ENCODE data around the gene POU2F2.

POU2F2 gene

GRCh38 chr19:42071247-42071646 lies 61.0 kb downstream of the POU2F2 start:
- no peak overlapping the region for H3K4me3 ChIP-seq (ENCODE audit: control insufficient read depth, low read depth, low read length)

GRCh38 chr19:42069619-42070351 lies 62.5 kb downstream of the POU2F2 start, which contains the start of gene GRIK5:
TSS of gene GRIK5 (minus strand) at chr19:42070206. CDS start at chr19:42065770, 4,436 bp downstream.
- DNase-seq (ENCODE audit: low read depth) = no peak
- no peak for TF ChIP-seq CTCF (conservative IDR thresholded peaks at IDR 0.05; ENCODE audit: control insufficient read depth, insufficient read depth, low read depth, low read length)
- H3K4me3 ChIP-seq (ENCODE audit: control insufficient read depth, low read depth, low read length) = no peak within 1 kb of the TSS

More at GRCh38 chr19:42071247-42071646, 61.0 kb downstream of the POU2F2 start:
- DNase-seq (ENCODE audit: low read depth) = no peak
- TF ChIP-seq CTCF (conservative IDR thresholded peaks at IDR 0.05; ENCODE audit: control insufficient read depth, insufficient read depth, low read depth, low read length) = no peak

GRCh38 chr19:42068756-42069571 lies 63.3 kb downstream of the POU2F2 start:
- H3K4me3 ChIP-seq (ENCODE audit: control insufficient read depth, low read depth, low read length) = no peak overlapping the region
- no peak for DNase-seq (ENCODE audit: low read depth)
- TF ChIP-seq CTCF (conservative IDR thresholded peaks at IDR 0.05; ENCODE audit: control insufficient read depth, insufficient read depth, low read depth, low read length) = no peak

GRCh38 chr19:42068361-42068755 lies 63.9 kb downstream of the POU2F2 start:
- no peak for DNase-seq (ENCODE audit: low read depth)
- H3K4me3 ChIP-seq (ENCODE audit: control insufficient read depth, low read depth, low read length) = no peak overlapping the region
- TF ChIP-seq CTCF (conservative IDR thresholded peaks at IDR 0.05; ENCODE audit: control insufficient read depth, insufficient read depth, low read depth, low read length) = no peak

GRCh38 chr19:42067315-42067888 lies 64.8 kb downstream of the POU2F2 start:
- TF ChIP-seq CTCF (conservative IDR thresholded peaks at IDR 0.05; ENCODE audit: control insufficient read depth, insufficient read depth, low read depth, low read length) = no peak
- DNase-seq (ENCODE audit: low read depth) = no peak
- no peak overlapping the region for H3K4me3 ChIP-seq (ENCODE audit: control insufficient read depth, low read depth, low read length)

GRCh38 chr19:42066075-42066754 lies 66.0 kb downstream of the POU2F2 start:
- no peak for TF ChIP-seq CTCF (conservative IDR thresholded peaks at IDR 0.05; ENCODE audit: control insufficient read depth, insufficient read depth, low read depth, low read length)
- no peak overlapping the region for H3K4me3 ChIP-seq (ENCODE audit: control insufficient read depth, low read depth, low read length)
- peak; percentile 36 for DNase-seq (ENCODE audit: low read depth)

Data from fibroblast of mammary gland (primary cell).